ENCODE results near the gene KRT71. TPM values are rescaled to one million over a fixed set of nuclear protein-coding genes. Genes with fewer than 3 reads are reported as not detected.

The KRT71 gene
- total RNA-seq, 3 donors from 2014 or later = 0.16 TPM; not detected in 2

DNA sequence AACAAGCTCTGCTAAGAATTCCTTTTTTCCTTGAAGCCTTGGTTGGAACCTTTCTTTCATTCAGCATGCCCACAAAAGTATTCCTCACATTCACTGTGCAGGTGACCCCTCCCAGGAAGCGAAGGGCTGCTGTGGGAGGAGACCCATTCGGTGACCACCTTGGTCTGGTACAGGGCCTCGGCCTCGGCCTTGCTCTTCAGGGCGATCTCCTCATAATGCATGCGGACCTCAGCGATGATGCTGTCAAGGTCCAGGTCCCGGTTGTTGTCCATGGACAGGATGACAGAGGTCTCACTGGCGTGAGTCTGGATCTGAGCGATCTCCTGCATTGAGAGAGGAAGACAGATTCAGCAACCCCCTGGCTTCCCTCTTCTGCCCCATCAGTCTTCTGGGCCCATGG lies 17.6 kb upstream of the KRT71 start:
- Histone ChIP-seq H3K27ac (no peak overlapping the region), H3K4me3 (no peak overlapping the region), H3K27me3 (no peaks in the 10 kb centered on the region), H3K9me3 (no peaks in the 10 kb centered on the region), H3K36me3 (no peaks in the 10 kb centered on the region), H3K4me1 (no peaks in the 10 kb centered on the region)
- intact Hi-C loops (cut with DNase I; ENCODE audit: low total_unique reads) = no loop called here
- DNase-seq (ENCODE audit: low spot score in 2 of 2) = no peak
- no peak for TF ChIP-seq POLR2AphosphoS5 (IDR thresholded peaks at IDR 0.05)
- TF ChIP-seq, protein P1, sequence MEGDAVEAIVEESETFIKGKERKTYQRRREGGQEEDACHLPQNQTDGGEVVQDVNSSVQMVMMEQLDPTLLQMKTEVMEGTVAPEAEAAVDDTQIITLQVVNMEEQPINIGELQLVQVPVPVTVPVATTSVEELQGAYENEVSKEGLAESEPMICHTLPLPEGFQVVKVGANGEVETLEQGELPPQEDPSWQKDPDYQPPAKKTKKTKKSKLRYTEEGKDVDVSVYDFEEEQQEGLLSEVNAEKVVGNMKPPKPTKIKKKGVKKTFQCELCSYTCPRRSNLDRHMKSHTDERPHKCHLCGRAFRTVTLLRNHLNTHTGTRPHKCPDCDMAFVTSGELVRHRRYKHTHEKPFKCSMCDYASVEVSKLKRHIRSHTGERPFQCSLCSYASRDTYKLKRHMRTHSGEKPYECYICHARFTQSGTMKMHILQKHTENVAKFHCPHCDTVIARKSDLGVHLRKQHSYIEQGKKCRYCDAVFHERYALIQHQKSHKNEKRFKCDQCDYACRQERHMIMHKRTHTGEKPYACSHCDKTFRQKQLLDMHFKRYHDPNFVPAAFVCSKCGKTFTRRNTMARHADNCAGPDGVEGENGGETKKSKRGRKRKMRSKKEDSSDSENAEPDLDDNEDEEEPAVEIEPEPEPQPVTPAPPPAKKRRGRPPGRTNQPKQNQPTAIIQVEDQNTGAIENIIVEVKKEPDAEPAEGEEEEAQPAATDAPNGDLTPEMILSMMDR (IDR thresholded peaks at IDR 0.05) = no peak
- TF ChIP-seq POLR2A (IDR thresholded peaks at IDR 0.05) = no peak

GRCh38 chr12:52568111-52568510 lies 15.2 kb upstream of the KRT71 start:
- no peak overlapping the region for H3K27ac ChIP-seq
- H3K4me3 ChIP-seq = no peak overlapping the region
- H3K27me3 ChIP-seq = no peaks in the 10 kb centered on the region
- no peaks in the 10 kb centered on the region for H3K4me1 ChIP-seq
- DNase-seq (ENCODE audit: low spot score in 2 of 2) = no peak
- no peaks in the 10 kb centered on the region for H3K36me3 ChIP-seq
- TF ChIP-seq POLR2AphosphoS5 (IDR thresholded peaks at IDR 0.05) (no peak), POLR2A (IDR thresholded peaks at IDR 0.05) (no peak)
- TF ChIP-seq, protein P1 (IDR thresholded peaks at IDR 0.05) = no peak
- intact Hi-C loops (cut with DNase I; ENCODE audit: low total_unique reads) = no loop called here
- H3K9me3 ChIP-seq = no peaks in the 10 kb centered on the region

GRCh38 chr12:52566847-52567291 lies 13.9 kb upstream of the KRT71 start:
- DNase-seq (ENCODE audit: low spot score in 2 of 2) = no peak
- no peak for TF ChIP-seq POLR2AphosphoS5 (IDR thresholded peaks at IDR 0.05)
- TF ChIP-seq POLR2A (IDR thresholded peaks at IDR 0.05) = no peak
- TF ChIP-seq, protein P1 (IDR thresholded peaks at IDR 0.05) = no peak
- Histone ChIP-seq H3K27ac (no peak overlapping the region), H3K9me3 (no peaks in the 10 kb centered on the region), H3K36me3 (no peaks in the 10 kb centered on the region), H3K27me3 (no peaks in the 10 kb centered on the region), H3K4me1 (no peaks in the 10 kb centered on the region), H3K4me3 (no peak overlapping the region)
- intact Hi-C loops (cut with DNase I; ENCODE audit: low total_unique reads) = no loop called here

GRCh38 chr12:52564582-52564981 lies 11.6 kb upstream of the KRT71 start:
- Histone ChIP-seq H3K27ac (no peak overlapping the region), H3K27me3 (no peaks in the 10 kb centered on the region), H3K4me1 (no peaks in the 10 kb centered on the region), H3K36me3 (no peaks in the 10 kb centered on the region), H3K4me3 (no peak overlapping the region), H3K9me3 (no peaks in the 10 kb centered on the region)
- TF ChIP-seq POLR2AphosphoS5 (IDR thresholded peaks at IDR 0.05) (no peak), POLR2A (IDR thresholded peaks at IDR 0.05) (no peak)
- TF ChIP-seq, protein P1 (IDR thresholded peaks at IDR 0.05) = no peak
- intact Hi-C loops (cut with DNase I; ENCODE audit: low total_unique reads) = no loop called here
- DNase-seq (ENCODE audit: low spot score in 2 of 2) = no peak

DNA sequence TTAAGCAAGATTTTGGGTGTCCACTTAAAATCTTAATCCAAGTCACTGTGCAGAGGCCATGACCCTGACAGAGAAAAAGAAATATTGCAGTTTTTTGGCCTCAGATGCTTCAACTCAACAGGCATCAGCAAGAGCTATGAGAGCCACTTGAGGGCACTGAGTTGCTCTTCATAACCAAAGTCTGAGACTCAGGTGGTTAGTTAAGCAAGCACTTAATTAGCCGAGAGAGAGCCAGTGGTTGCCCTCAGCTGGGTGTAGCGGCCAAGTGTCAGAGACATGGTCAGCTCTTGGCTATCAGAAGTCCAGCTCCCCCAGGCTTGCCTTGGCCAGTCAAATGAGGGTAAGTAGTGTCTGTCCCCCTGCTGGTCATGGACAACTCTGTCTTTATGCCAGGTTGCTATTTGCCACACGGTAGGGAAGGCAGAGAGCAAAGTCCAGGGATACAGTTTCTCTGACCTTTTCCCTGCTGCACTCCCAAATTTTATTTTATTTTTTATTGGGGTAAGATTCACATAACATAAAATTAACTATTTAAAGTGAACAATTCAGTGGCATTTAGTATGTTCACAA lies 9.0 kb upstream of the KRT71 start:
- Histone ChIP-seq H3K27ac (no peak overlapping the region), H3K27me3 (no peaks in the 10 kb centered on the region), H3K36me3 (no peaks in the 10 kb centered on the region), H3K4me3 (no peak overlapping the region), H3K4me1 (no peaks in the 10 kb centered on the region), H3K9me3 (no peaks in the 10 kb centered on the region)
- TF ChIP-seq POLR2AphosphoS5 (IDR thresholded peaks at IDR 0.05) (no peak), POLR2A (IDR thresholded peaks at IDR 0.05) (no peak)
- TF ChIP-seq, protein P1 (IDR thresholded peaks at IDR 0.05) = peak in 1 of 3 donors; percentile 33
- intact Hi-C loops (cut with DNase I; ENCODE audit: low total_unique reads) = no loop called here
- no peak for DNase-seq (ENCODE audit: low spot score in 2 of 2)
